ENCODE results near the gene EVA1A. TPM values are rescaled to one million over a fixed set of nuclear protein-coding genes. Genes with fewer than 3 reads are reported as not detected.

The EVA1A gene, protein sequence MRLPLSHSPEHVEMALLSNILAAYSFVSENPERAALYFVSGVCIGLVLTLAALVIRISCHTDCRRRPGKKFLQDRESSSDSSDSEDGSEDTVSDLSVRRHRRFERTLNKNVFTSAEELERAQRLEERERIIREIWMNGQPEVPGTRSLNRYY
- 112 and 144 TPM in 2 replicates for total RNA-seq

DNA sequence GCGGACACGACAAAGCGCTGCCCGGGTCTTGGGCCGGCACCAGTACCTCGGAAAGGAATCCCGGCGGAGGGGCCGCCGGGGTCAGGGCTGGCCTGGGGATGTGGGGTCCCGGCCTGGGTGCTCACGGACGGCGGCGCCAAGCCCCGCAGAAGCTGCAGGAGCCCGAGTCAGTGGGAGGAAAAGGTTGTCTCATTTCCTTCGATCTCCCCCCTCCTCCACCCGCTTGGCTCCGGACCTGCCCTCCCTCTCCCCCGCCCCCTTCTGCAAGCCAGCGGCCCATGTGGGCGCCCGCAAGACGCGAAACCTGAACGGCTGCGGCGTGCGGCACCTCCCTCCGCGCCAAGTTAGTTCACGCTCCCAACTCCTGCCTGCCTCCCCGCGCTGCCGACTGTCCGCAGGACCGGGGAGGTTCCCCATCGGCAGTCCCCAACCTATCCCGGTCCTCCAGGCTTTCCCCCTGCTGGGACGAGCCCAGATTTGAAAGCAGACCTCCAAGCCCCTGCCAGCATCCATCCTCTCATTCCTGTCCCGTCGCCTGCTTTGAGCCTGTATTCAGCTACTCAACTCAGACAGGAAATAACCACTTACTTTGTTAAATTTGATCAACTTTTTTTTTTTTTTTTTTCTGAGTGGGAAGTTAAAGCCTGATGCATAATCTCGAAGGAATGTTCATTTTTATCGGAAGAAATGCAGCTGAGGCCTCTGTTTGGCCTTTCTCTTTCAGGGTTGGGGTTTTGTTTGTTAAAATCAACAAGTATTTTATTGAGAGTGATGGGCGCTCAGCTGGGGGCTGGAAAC lies at the start of gene EVA1A:
Gene EVA1A (minus strand): TSS at position 172 of the 798 bp plus-strand sequence. CDS start 42,799 bp downstream, outside the sequence.
- no peaks in the 10 kb centered on the region for H3K27me3 ChIP-seq (ENCODE audit: control insufficient read depth, insufficient read depth, low read length)
- no peaks in the 10 kb centered on the region for H3K36me3 ChIP-seq (ENCODE audit: control insufficient read depth, insufficient read depth, low read length)
- DNase-seq (ENCODE audit: low read depth) = peak; percentile 51
- TF ChIP-seq, protein P1, sequence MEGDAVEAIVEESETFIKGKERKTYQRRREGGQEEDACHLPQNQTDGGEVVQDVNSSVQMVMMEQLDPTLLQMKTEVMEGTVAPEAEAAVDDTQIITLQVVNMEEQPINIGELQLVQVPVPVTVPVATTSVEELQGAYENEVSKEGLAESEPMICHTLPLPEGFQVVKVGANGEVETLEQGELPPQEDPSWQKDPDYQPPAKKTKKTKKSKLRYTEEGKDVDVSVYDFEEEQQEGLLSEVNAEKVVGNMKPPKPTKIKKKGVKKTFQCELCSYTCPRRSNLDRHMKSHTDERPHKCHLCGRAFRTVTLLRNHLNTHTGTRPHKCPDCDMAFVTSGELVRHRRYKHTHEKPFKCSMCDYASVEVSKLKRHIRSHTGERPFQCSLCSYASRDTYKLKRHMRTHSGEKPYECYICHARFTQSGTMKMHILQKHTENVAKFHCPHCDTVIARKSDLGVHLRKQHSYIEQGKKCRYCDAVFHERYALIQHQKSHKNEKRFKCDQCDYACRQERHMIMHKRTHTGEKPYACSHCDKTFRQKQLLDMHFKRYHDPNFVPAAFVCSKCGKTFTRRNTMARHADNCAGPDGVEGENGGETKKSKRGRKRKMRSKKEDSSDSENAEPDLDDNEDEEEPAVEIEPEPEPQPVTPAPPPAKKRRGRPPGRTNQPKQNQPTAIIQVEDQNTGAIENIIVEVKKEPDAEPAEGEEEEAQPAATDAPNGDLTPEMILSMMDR (IDR thresholded peaks at IDR 0.05; ENCODE audit: insufficient read depth, low read length, poor library complexity, severe bottlenecking) = no peak
- peak within 1 kb of the TSS; percentile 74 for H3K4me3 ChIP-seq (ENCODE audit: low read depth, low read length)

DNA sequence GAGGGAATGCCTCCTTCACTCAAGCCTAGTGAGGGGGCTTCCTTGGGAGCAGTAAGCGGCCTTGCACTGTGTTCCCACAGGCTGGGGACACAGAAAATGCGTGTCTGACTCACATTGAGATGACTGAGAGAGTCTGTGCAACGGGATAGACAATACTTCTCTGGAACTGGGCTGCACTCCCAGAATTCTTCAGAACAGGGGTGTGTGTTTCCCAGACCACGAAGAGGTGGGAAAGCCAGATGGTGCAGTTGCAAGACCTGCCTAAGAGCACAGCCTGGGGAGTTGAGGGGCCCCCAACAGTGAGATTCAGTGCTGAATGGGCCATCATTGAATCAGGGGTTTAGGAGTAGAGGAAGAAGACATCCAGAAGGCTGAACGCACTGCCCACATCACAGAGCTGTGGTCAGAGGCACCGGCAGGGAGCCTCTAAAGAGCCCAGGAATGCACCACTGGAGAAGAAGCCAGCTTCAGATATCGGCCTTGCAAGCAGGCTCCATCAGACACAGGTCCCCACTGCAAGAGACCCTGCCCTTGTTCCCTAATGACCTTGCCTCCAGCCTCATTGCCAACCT lies 49.3 kb upstream of the EVA1A start:
- Histone ChIP-seq H3K36me3 (ENCODE audit: control insufficient read depth, insufficient read depth, low read length) (no peaks in the 10 kb centered on the region), H3K4me3 (ENCODE audit: low read depth, low read length) (no peak overlapping the region), H3K27me3 (ENCODE audit: control insufficient read depth, insufficient read depth, low read length) (peaks cover 2% of the 10 kb centered on the region)
- no peak for DNase-seq (ENCODE audit: low read depth)
- TF ChIP-seq, protein P1 (IDR thresholded peaks at IDR 0.05; ENCODE audit: insufficient read depth, low read length, poor library complexity, severe bottlenecking) = no peak

DNA sequence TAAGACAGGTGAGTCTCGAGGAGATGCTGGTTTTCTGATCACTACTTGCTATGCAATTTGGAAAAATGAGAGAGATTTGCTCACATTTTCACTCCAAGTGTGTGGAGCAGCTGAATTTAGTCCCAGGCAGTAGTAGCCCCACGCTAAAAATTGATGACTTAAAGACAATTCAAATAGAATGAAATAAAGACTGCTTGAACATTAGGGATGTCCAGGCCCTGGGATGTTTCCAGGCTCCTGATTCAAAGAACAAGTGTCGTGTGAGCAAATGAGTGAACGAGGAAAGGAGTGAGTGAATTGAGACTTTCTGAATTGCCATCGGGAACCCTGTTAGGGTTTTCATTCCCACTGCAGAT lies 48.6 kb upstream of the EVA1A start:
- TF ChIP-seq, protein P1 (IDR thresholded peaks at IDR 0.05; ENCODE audit: insufficient read depth, low read length, poor library complexity, severe bottlenecking) = no peak
- Histone ChIP-seq H3K27me3 (ENCODE audit: control insufficient read depth, insufficient read depth, low read length) (peaks cover 2% of the 10 kb centered on the region), H3K4me3 (ENCODE audit: low read depth, low read length) (no peak overlapping the region), H3K36me3 (ENCODE audit: control insufficient read depth, insufficient read depth, low read length) (no peaks in the 10 kb centered on the region)
- DNase-seq (ENCODE audit: low read depth) = no peak

DNA sequence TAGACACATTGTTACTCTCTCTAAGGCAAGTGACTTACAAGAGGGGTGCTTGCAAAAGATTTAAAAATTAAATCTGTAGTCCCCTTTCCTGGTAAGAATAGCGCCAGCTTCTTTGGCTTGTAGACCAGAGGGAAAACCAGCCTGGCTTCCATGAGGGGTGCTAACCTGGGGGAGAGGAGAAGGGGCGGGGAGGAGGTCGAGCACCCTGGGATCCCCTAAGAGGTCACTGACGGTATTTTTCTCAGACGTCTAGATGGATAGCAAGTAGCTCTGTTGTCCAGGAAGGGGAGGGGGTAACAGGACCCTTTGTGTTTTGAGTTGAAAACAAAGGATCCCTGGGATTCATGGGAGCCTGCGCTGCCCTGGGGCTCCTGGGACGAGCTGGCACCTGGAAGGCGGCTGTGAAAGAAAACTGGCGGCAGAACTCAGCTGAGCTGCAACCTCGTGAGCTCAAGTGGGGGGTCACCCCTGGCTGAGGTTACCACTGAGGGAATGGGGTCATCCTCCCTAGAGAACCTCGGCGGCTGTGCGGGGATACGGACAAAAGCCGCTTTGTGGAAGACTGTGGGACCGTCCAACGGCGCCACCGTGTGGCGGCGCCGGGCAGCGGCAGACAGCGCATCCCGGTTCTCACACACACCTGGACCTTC lies 48.1 kb upstream of the EVA1A start:
- TF ChIP-seq, protein P1 (IDR thresholded peaks at IDR 0.05; ENCODE audit: insufficient read depth, low read length, poor library complexity, severe bottlenecking) = peak; percentile 99
- DNase-seq (ENCODE audit: low read depth) = no peak
- Histone ChIP-seq H3K4me3 (ENCODE audit: low read depth, low read length) (no peak overlapping the region), H3K36me3 (ENCODE audit: control insufficient read depth, insufficient read depth, low read length) (no peaks in the 10 kb centered on the region), H3K27me3 (ENCODE audit: control insufficient read depth, insufficient read depth, low read length) (peaks cover 2% of the 10 kb centered on the region)

DNA sequence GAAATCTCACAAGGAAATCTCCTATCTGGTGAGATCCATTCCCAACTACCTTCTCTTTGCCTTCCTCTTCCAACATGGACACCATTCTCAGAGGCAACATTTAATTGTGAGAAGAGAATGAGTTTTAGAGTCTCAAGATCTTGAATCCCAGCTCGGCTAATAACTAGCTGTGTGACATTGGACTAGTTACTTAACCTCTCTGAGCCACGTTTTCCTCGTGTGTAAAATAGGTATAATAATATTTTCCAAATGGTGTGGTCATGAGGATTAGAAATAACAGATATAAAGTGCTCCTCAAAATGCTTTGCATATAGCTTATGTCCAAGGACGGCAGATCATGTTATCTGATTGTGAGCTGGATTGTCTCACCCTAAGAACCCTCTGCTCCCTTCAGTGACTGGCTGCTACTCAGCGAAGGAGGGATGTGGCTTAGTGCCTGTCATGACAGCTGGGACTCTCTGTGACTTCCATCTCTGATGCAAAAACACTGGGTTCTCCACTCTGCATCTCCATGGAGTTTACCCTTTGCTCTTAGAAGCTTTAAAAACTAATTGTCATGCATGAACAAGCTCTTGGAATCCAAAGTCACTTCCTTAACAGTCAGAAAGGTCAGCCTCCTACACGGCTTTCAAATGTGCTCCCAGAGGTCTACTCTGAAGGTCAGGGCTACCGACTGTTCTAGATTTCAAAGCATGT lies 47.4 kb upstream of the EVA1A start:
- DNase-seq (ENCODE audit: low read depth) = no peak
- Histone ChIP-seq H3K27me3 (ENCODE audit: control insufficient read depth, insufficient read depth, low read length) (peaks cover 2% of the 10 kb centered on the region), H3K36me3 (ENCODE audit: control insufficient read depth, insufficient read depth, low read length) (no peaks in the 10 kb centered on the region), H3K4me3 (ENCODE audit: low read depth, low read length) (no peak overlapping the region)
- TF ChIP-seq, protein P1 (IDR thresholded peaks at IDR 0.05; ENCODE audit: insufficient read depth, low read length, poor library complexity, severe bottlenecking) = no peak
